Measurements from ENCODE around the gene AHSP. TPM values are rescaled to one million over a fixed set of nuclear protein-coding genes. Genes with fewer than 3 reads are reported as not detected.
"Not testable (repeated sequence)": the region's sequence is repeated elsewhere in the genome, so short reads cannot be mapped to it uniquely, and the experiment has no call there.

AHSP gene
- total and polyA plus RNA-seq, 4 donors = 0.48 to 1,651 TPM; not detected in 2

DNA sequence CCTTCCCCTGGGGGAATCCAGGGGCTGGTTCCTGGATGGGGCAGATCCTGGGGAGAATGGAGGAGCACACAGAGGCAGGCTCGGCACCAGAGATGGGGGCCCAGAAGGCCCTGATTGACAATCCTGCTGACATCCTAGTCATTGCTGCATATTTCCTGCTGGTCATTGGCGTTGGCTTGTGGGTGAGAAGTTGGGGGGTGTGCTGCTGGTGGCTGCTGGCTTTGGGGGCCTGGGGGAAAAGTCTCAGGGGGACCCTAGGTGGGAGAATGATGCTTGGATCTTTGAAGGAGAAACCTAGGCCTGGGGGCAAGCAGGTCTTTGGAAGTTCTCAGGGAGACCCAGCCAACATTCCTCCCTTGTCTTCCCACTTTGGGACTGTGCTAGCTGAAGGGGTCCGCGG lies 44.6 kb upstream of the AHSP start, which contains the start of gene SLC5A2 (continued):
- TF ChIP-seq TAF1 (conservative IDR thresholded peaks at IDR 0.05) (no peak), EGR1 (IDR thresholded peaks at IDR 0.05; ENCODE audit: low read depth in 2 of 2) (no peak), HNF4G (IDR thresholded peaks at IDR 0.05) (no peak)

DNA sequence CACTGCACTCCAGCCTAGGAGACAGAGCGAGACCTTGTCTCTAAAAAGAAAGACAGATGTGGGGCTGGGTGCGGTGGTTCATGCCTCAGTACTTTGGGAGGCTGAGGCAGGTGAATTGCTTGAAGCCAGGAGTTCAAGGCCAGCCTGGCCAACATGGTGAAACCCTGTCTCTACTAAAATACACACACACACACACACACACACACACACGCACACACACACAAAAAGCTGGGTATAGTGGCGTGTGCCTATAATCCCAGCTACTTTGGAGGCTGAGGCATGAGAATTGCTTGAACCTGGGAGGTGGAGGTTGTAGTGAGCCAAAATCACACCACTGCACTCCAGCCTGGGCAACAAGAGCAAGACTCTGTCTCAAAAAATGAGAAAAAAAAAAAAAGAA lies 43.7 kb upstream of the AHSP start:
- DNase-seq (ENCODE audit: low spot score); H3K36me3 ChIP-seq (ENCODE audit: control insufficient read depth in 4 of 4, insufficient read depth in 3 of 4, low read depth in 1 of 4, low read length in 3 of 4); H3K9me3 ChIP-seq (ENCODE audit: control insufficient read depth in 4 of 4, low read length in 3 of 4); H3K27me3 ChIP-seq (ENCODE audit: control insufficient read depth in 4 of 4, insufficient read depth in 4 of 4, low read length in 3 of 4); H3K27ac ChIP-seq (ENCODE audit: low read depth in 1 of 2, low read length in 2 of 2); H3K4me3 ChIP-seq (ENCODE audit: low read depth in 1 of 3, low read length in 3 of 3); H3K9ac ChIP-seq (ENCODE audit: low read depth in 1 of 2, low read length in 2 of 2): not testable (repeated sequence)
- H3K4me1 ChIP-seq (ENCODE audit: control insufficient read depth in 4 of 4, insufficient read depth in 4 of 4, low read length in 3 of 4) = peaks cover 3 to 17% (median 11%) of the 10 kb centered on the region in 4 donors
- 95% methylated on average over 4 of the region's 4 CpGs for WGBS

DNA sequence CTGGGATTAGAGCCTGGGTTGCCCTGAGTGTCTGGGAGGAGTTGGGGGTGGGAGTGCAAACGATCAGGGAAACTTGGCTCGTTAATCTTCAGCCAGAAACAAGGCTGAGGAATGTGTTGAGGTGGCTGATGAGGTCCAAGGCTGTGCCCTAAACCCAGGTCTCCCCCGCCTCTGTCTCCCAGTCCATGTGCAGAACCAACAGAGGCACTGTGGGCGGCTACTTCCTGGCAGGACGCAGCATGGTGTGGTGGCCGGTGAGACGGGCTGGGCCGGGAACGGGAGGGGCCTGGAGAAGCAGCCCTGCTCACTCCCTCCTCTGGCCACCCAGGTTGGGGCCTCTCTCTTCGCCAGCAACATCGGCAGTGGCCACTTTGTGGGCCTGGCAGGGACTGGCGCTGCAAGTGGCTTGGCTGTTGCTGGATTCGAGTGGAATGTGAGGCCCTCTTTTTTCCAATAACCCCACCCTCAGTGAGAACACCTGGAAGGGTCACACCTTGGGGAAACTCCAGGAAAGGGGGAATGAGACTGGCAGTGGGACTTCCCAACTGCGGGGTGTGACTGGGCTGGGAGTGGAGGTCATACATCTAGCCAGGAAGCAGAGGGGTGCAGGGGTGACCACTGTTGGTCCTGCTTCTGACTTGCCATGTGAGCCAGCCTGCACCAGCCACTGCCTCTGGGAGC lies 43.1 kb upstream of the AHSP start:
- DNase-seq (ENCODE audit: low spot score) = no peak
- Histone ChIP-seq H3K9ac (ENCODE audit: low read depth in 1 of 2, low read length in 2 of 2) (no peak overlapping the region), H3K36me3 (ENCODE audit: control insufficient read depth in 4 of 4, insufficient read depth in 3 of 4, low read depth in 1 of 4, low read length in 3 of 4) (no peaks in the 10 kb centered on the region), H3K27me3 (ENCODE audit: control insufficient read depth in 4 of 4, insufficient read depth in 4 of 4, low read length in 3 of 4) (no peaks in the 10 kb centered on the region), H3K4me3 (ENCODE audit: low read depth in 1 of 3, low read length in 3 of 3) (no peak overlapping the region), H3K4me1 (ENCODE audit: control insufficient read depth in 4 of 4, insufficient read depth in 4 of 4, low read length in 3 of 4) (peaks cover 3 to 17% (median 11%) of the 10 kb centered on the region in 4 donors), H3K27ac (ENCODE audit: low read depth in 1 of 2, low read length in 2 of 2) (no peak overlapping the region), H3K9me3 (ENCODE audit: control insufficient read depth in 4 of 4, low read length in 3 of 4) (no peaks in the 10 kb centered on the region)
- TF ChIP-seq RAD21 (IDR thresholded peaks at IDR 0.05) = no peak
- no peak for TF ChIP-seq YY1 (IDR thresholded peaks at IDR 0.05)
- TF ChIP-seq, protein P1, sequence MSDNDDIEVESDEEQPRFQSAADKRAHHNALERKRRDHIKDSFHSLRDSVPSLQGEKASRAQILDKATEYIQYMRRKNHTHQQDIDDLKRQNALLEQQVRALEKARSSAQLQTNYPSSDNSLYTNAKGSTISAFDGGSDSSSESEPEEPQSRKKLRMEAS (IDR thresholded peaks at IDR 0.05) = no peak
- TF ChIP-seq HNF4A (conservative IDR thresholded peaks at IDR 0.05) = no peak
- 67% methylated on average over 14 of the region's 14 CpGs for WGBS

DNA sequence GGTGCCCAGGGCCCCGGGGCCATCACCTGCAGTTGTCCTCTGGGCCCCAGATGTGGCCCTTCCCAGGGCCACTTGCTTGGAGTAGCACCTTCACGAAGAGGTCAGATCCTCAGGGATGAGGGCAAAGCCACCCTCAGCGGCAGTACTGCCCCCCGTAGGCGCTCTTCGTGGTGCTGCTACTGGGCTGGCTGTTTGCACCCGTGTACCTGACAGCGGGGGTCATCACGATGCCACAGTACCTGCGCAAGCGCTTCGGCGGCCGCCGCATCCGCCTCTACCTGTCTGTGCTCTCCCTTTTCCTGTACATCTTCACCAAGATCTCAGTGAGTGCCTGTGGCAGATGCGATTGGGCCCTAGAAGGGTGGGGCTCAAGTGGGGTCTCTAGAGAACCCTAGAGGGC lies 42.1 kb upstream of the AHSP start:
- H3K27me3 ChIP-seq (ENCODE audit: control insufficient read depth in 4 of 4, insufficient read depth in 4 of 4, low read length in 3 of 4) = no peaks in the 10 kb centered on the region
- no peak overlapping the region for H3K27ac ChIP-seq (ENCODE audit: low read depth in 1 of 2, low read length in 2 of 2)
- no peak for DNase-seq (ENCODE audit: low spot score)

DNA sequence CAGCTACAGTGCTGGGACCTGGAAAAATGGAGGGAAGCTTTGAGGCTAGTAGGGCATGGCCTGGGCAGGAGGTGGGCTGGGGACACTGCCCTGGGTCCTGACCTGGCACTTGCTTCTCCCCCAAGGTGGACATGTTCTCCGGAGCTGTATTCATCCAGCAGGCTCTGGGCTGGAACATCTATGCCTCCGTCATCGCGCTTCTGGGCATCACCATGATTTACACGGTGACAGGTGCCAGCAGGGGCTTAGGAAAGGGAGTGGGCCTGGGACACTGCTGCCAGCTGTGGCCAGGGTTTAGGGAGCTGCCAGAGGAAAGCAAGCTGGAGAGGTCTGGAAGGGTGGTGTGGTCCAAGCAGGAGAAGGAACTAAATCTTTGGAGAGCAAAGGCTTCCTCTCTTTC lies 41.7 kb upstream of the AHSP start:
- DNase-seq (ENCODE audit: low spot score) = no peak
- H3K36me3 ChIP-seq (ENCODE audit: control insufficient read depth in 4 of 4, insufficient read depth in 3 of 4, low read depth in 1 of 4, low read length in 3 of 4) = peaks cover 0 to 11% (median 0%) of the 10 kb centered on the region in 4 donors
- TF ChIP-seq GABPA (IDR thresholded peaks at IDR 0.05 in 1 of 2, conservative IDR thresholded peaks at IDR 0.05 in 1 of 2) = no peak
- no peak overlapping the region for H3K9ac ChIP-seq (ENCODE audit: low read depth in 1 of 2, low read length in 2 of 2)
- H3K9me3 ChIP-seq (ENCODE audit: control insufficient read depth in 4 of 4, low read length in 3 of 4) = no peaks in the 10 kb centered on the region
- H3K4me1 ChIP-seq (ENCODE audit: control insufficient read depth in 4 of 4, insufficient read depth in 4 of 4, low read length in 3 of 4) = peaks cover 3 to 17% (median 11%) of the 10 kb centered on the region in 4 donors
- no peak overlapping the region for H3K4me3 ChIP-seq (ENCODE audit: low read depth in 1 of 3, low read length in 3 of 3)
- no peaks in the 10 kb centered on the region for H3K27me3 ChIP-seq (ENCODE audit: control insufficient read depth in 4 of 4, insufficient read depth in 4 of 4, low read length in 3 of 4)
- no peak overlapping the region for H3K27ac ChIP-seq (ENCODE audit: low read depth in 1 of 2, low read length in 2 of 2)
- 96% methylated on average over 5 of the region's 5 CpGs for WGBS

More for the DNA sequence above, 42.1 kb upstream of the AHSP start:
- peaks cover 0 to 6% (median 0%) of the 10 kb centered on the region in 4 donors for H3K36me3 ChIP-seq (ENCODE audit: control insufficient read depth in 4 of 4, insufficient read depth in 3 of 4, low read depth in 1 of 4, low read length in 3 of 4)
- H3K4me1 ChIP-seq (ENCODE audit: control insufficient read depth in 4 of 4, insufficient read depth in 4 of 4, low read length in 3 of 4) = peaks cover 3 to 17% (median 11%) of the 10 kb centered on the region in 4 donors
- no peaks in the 10 kb centered on the region for H3K9me3 ChIP-seq (ENCODE audit: control insufficient read depth in 4 of 4, low read length in 3 of 4)
- no peak overlapping the region for H3K9ac ChIP-seq (ENCODE audit: low read depth in 1 of 2, low read length in 2 of 2)
- H3K4me3 ChIP-seq (ENCODE audit: low read depth in 1 of 3, low read length in 3 of 3) = no peak overlapping the region
- TF ChIP-seq RAD21 (IDR thresholded peaks at IDR 0.05) (no peak), TAF1 (conservative IDR thresholded peaks at IDR 0.05) (no peak), HNF4G (IDR thresholded peaks at IDR 0.05) (no peak)
- TF ChIP-seq, protein P2, sequence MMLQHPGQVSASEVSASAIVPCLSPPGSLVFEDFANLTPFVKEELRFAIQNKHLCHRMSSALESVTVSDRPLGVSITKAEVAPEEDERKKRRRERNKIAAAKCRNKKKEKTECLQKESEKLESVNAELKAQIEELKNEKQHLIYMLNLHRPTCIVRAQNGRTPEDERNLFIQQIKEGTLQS (IDR thresholded peaks at IDR 0.05) = no peak
- 95% methylated on average over 17 of the region's 17 CpGs for WGBS
